Measurements from ENCODE around the gene SPTAN1.
A peak's percentile ranks its signal among the peaks of the same experiment; 100 is the strongest.

SPTAN1 gene

GRCh38 chr9:128548876-128549275, 3.5 kb upstream of the SPTAN1 start:
- no peak overlapping the region for H3K27ac ChIP-seq
- no peak for TF ChIP-seq CTCF (conservative IDR thresholded peaks at IDR 0.05)
- TF ChIP-seq ZFX (IDR thresholded peaks at IDR 0.05) = no peak

GRCh38 chr9:128550226-128550625, 2.2 kb upstream of the SPTAN1 start:
- no peak overlapping the region for H3K27ac ChIP-seq
- no peak for TF ChIP-seq CTCF (conservative IDR thresholded peaks at IDR 0.05)
- TF ChIP-seq ZFX (IDR thresholded peaks at IDR 0.05) = no peak

- TF ChIP-seq CTCF (conservative IDR thresholded peaks at IDR 0.05) = no peak
- TF ChIP-seq ZFX (IDR thresholded peaks at IDR 0.05) = no peak
- no peak overlapping the region for H3K27ac ChIP-seq
Observed at GRCh38 chr9:128550770-128551656, 1.4 kb upstream of the SPTAN1 start.

GRCh38 chr9:128551657-128552152, 682 bp upstream of the SPTAN1 start:
- TF ChIP-seq CTCF (conservative IDR thresholded peaks at IDR 0.05) = no peak
- peak overlapping the region; percentile 82 for H3K27ac ChIP-seq

GRCh38 chr9:128552744-128553440, 505 bp downstream of the SPTAN1 start:
- H3K27ac ChIP-seq = peak overlapping the region; percentile 82
- peak; percentile 80 for TF ChIP-seq ZFX (IDR thresholded peaks at IDR 0.05)
- TF ChIP-seq CTCF (conservative IDR thresholded peaks at IDR 0.05) = no peak

- H3K27ac ChIP-seq = no peak overlapping the region
- TF ChIP-seq ZFX (IDR thresholded peaks at IDR 0.05) (no peak), CTCF (conservative IDR thresholded peaks at IDR 0.05) (no peak)
Observed at GRCh38 chr9:128553728-128554127, 1.3 kb downstream of the SPTAN1 start.
